ENCODE measurements around the gene ZNF235.
"Not testable (repeated sequence)": the region's sequence is repeated elsewhere in the genome, so short reads cannot be mapped to it uniquely, and the experiment has no call there.

Gene ZNF235

GRCh38 chr19:44258835-44259413, 45.9 kb downstream of the ZNF235 start:
- no peaks in the 10 kb centered on the region for H3K9me3 ChIP-seq (ENCODE audit: control insufficient read depth, insufficient read depth, low read length)
- WGBS (ENCODE audit: insufficient coverage, insufficient read length), result no CpG with 5 or more reads among the region's 2 CpGs
- H3K36me3 ChIP-seq (ENCODE audit: control insufficient read depth, insufficient read depth, low read length), result no peaks in the 10 kb centered on the region
- H3K4me1 ChIP-seq (ENCODE audit: control insufficient read depth, insufficient read depth, low read length), result no peaks in the 10 kb centered on the region
- H3K27me3 ChIP-seq (ENCODE audit: control insufficient read depth, insufficient read depth, low read length), result no peaks in the 10 kb centered on the region
- H3K27ac ChIP-seq (ENCODE audit: low read length), result no peak overlapping the region
- DNase-seq (ENCODE audit: low read depth, low spot score), result no peak
- H3K4me3 ChIP-seq (ENCODE audit: low read length), result no peak overlapping the region

- no CpG with 5 or more reads among the region's 1 CpG for WGBS (ENCODE audit: insufficient coverage, insufficient read length)
- Histone ChIP-seq H3K9me3 (ENCODE audit: control insufficient read depth, insufficient read depth, low read length) (no peaks in the 10 kb centered on the region), H3K4me3 (ENCODE audit: low read length) (no peak overlapping the region), H3K36me3 (ENCODE audit: control insufficient read depth, insufficient read depth, low read length) (no peaks in the 10 kb centered on the region), H3K27me3 (ENCODE audit: control insufficient read depth, insufficient read depth, low read length) (no peaks in the 10 kb centered on the region), H3K4me1 (ENCODE audit: control insufficient read depth, insufficient read depth, low read length) (no peaks in the 10 kb centered on the region), H3K27ac (ENCODE audit: low read length) (no peak overlapping the region)
- no peak for DNase-seq (ENCODE audit: low read depth, low spot score)
Measured at GRCh38 chr19:44258136-44258535, 46.7 kb downstream of the ZNF235 start.

GRCh38 chr19:44255705-44256411, 49.0 kb downstream of the ZNF235 start:
- no peaks in the 10 kb centered on the region for H3K4me1 ChIP-seq (ENCODE audit: control insufficient read depth, insufficient read depth, low read length)
- H3K27ac ChIP-seq (ENCODE audit: low read length), result no peak overlapping the region
- no peak overlapping the region for H3K4me3 ChIP-seq (ENCODE audit: low read length)
- DNase-seq (ENCODE audit: low read depth, low spot score), result no peak
- H3K36me3 ChIP-seq (ENCODE audit: control insufficient read depth, insufficient read depth, low read length), result no peaks in the 10 kb centered on the region
- no peaks in the 10 kb centered on the region for H3K9me3 ChIP-seq (ENCODE audit: control insufficient read depth, insufficient read depth, low read length)
- H3K27me3 ChIP-seq (ENCODE audit: control insufficient read depth, insufficient read depth, low read length), result no peaks in the 10 kb centered on the region

- Histone ChIP-seq H3K4me3 (ENCODE audit: low read length) (no peak overlapping the region), H3K27ac (ENCODE audit: low read length) (no peak overlapping the region), H3K27me3 (ENCODE audit: control insufficient read depth, insufficient read depth, low read length) (no peaks in the 10 kb centered on the region), H3K36me3 (ENCODE audit: control insufficient read depth, insufficient read depth, low read length) (no peaks in the 10 kb centered on the region), H3K4me1 (ENCODE audit: control insufficient read depth, insufficient read depth, low read length) (no peaks in the 10 kb centered on the region), H3K9me3 (ENCODE audit: control insufficient read depth, insufficient read depth, low read length) (no peaks in the 10 kb centered on the region; the same call in 1 of the 2 replicates)
- no peak for DNase-seq (ENCODE audit: low read depth, low spot score)
- WGBS (ENCODE audit: insufficient coverage, insufficient read length), result no CpG with 5 or more reads among the region's 2 CpGs
Measured at GRCh38 chr19:44254496-44254895, 50.3 kb downstream of the ZNF235 start.

GRCh38 chr19:44253392-44253791, 51.4 kb downstream of the ZNF235 start:
- H3K9me3 ChIP-seq (ENCODE audit: control insufficient read depth, insufficient read depth, low read length); H3K27me3 ChIP-seq (ENCODE audit: control insufficient read depth, insufficient read depth, low read length); H3K27ac ChIP-seq (ENCODE audit: low read length); H3K4me3 ChIP-seq (ENCODE audit: low read length); DNase-seq (ENCODE audit: low read depth, low spot score); H3K4me1 ChIP-seq (ENCODE audit: control insufficient read depth, insufficient read depth, low read length); H3K36me3 ChIP-seq (ENCODE audit: control insufficient read depth, insufficient read depth, low read length): not testable (repeated sequence)
- no CpG with 5 or more reads among the region's 2 CpGs for WGBS (ENCODE audit: insufficient coverage, insufficient read length)

- not testable (repeated sequence) for H3K27me3 ChIP-seq (ENCODE audit: control insufficient read depth, insufficient read depth, low read length); H3K4me1 ChIP-seq (ENCODE audit: control insufficient read depth, insufficient read depth, low read length); H3K36me3 ChIP-seq (ENCODE audit: control insufficient read depth, insufficient read depth, low read length); H3K9me3 ChIP-seq (ENCODE audit: control insufficient read depth, insufficient read depth, low read length); DNase-seq (ENCODE audit: low read depth, low spot score); H3K4me3 ChIP-seq (ENCODE audit: low read length); H3K27ac ChIP-seq (ENCODE audit: low read length)
- no CpG with 5 or more reads among the region's 2 CpGs for WGBS (ENCODE audit: insufficient coverage, insufficient read length)
Measured at GRCh38 chr19:44252332-44252731, 52.5 kb downstream of the ZNF235 start.

- Histone ChIP-seq H3K9me3 (ENCODE audit: control insufficient read depth, insufficient read depth, low read length) (peaks cover 3% of the 10 kb centered on the region; the same call in 1 of the 2 replicates), H3K36me3 (ENCODE audit: control insufficient read depth, insufficient read depth, low read length) (peaks cover 11% of the 10 kb centered on the region; the same call in 1 of the 2 replicates)
- no CpG with 5 or more reads among the region's 8 CpGs for WGBS (ENCODE audit: insufficient coverage, insufficient read length)
Measured at GRCh38 chr19:44236384-44236783, 68.4 kb downstream of the ZNF235 start.

More at GRCh38 chr19:44236384-44236783, 68.4 kb downstream of the ZNF235 start:
- no peak overlapping the region for H3K27ac ChIP-seq (ENCODE audit: low read length)
- H3K27me3 ChIP-seq (ENCODE audit: control insufficient read depth, insufficient read depth, low read length), result no peaks in the 10 kb centered on the region
- no peaks in the 10 kb centered on the region for H3K4me1 ChIP-seq (ENCODE audit: control insufficient read depth, insufficient read depth, low read length)
- no peak for DNase-seq (ENCODE audit: low read depth, low spot score)
- H3K4me3 ChIP-seq (ENCODE audit: low read length), result no peak overlapping the region

All from iPS DF 6.9 (cell line).